SK-MEL-5 (cell line): ENCODE results near the gene ITIH2. TPM values are rescaled to one million over a fixed set of nuclear protein-coding genes. Genes with fewer than 3 reads are reported as not detected.
"Not testable (repeated sequence)": the region's sequence is repeated elsewhere in the genome, so short reads cannot be mapped to it uniquely, and the experiment has no call there.

Source experiments
- DNase-seq: peaks from one replicate; pipeline ENCODE4 v3.0.0-alpha.2; 2016; ENCODE audit warnings: low read depth, low spot score
- in situ Hi-C: cut with HindIII; loops from 2 replicates; pipeline ENCODE4 v1.10.0; 2016; ENCODE audit warnings: low sequenced_read_pairs, high pct_unique_total_duplicates, low pct_unique_long_range_greater_than_20kb
- total RNA-seq: library from RNA; depleted of rRNA; stranded (reverse); fragments of >200 nt; shearing (Covaris generic); gene quantifications from 2 replicates; pipeline ENCODE4 v1.2.3, GENCODE V29; 2014

ITIH2 gene
- total RNA-seq, 1 experiment from 2014 or later: not detected

- in situ Hi-C loops: no loop called here
- no peak for DNase-seq
These were observed 14.7 kb downstream of the ITIH2 start for GRCh38 chr10:7717767-7718166.

- in situ Hi-C loops: no loop called here
- no peak for DNase-seq
These were observed 15.6 kb downstream of the ITIH2 start for GRCh38 chr10:7718685-7719084.

GRCh38 chr10:7720478-7720877 lies 17.4 kb downstream of the ITIH2 start:
- no peak for DNase-seq
- in situ Hi-C loops: no loop called here

- no peak for DNase-seq
- in situ Hi-C loops: no loop called here
These were observed 19.9 kb downstream of the ITIH2 start for GRCh38 chr10:7722927-7723529.

GRCh38 chr10:7734821-7735220 lies 31.7 kb downstream of the ITIH2 start:
- in situ Hi-C loops: no loop called here
- DNase-seq: no peak

- in situ Hi-C loops: no loop called here
- DNase-seq: no peak
These were observed 35.7 kb downstream of the ITIH2 start for GRCh38 chr10:7738536-7739407.

- DNase-seq: no peak
- in situ Hi-C loops: no loop called here
These were observed 41.2 kb downstream of the ITIH2 start for GRCh38 chr10:7744307-7744706.

- in situ Hi-C loops: not testable (repeated sequence)
- peak; percentile 26 for DNase-seq
These were observed 45.5 kb downstream of the ITIH2 start for GRCh38 chr10:7748637-7749036.

- in situ Hi-C loops: no loop called here
- no peak for DNase-seq
These were observed 47.1 kb downstream of the ITIH2 start for GRCh38 chr10:7750222-7750621.

GRCh38 chr10:7752251-7752650 lies 49.1 kb downstream of the ITIH2 start:
- in situ Hi-C loops: no loop called here
- DNase-seq: no peak

- in situ Hi-C loops: no loop called here
- no peak for DNase-seq
These were observed 52.0 kb downstream of the ITIH2 start for GRCh38 chr10:7755103-7755502.

GRCh38 chr10:7756360-7756992 lies 53.4 kb downstream of the ITIH2 start:
- DNase-seq: peak; percentile 70
- in situ Hi-C loops: no loop called here

- in situ Hi-C loops: no loop called here
- peak; percentile 30 for DNase-seq
These were observed 60.8 kb downstream of the ITIH2 start for GRCh38 chr10:7763929-7764328.

GRCh38 chr10:7766241-7766640 lies 63.1 kb downstream of the ITIH2 start:
- in situ Hi-C loops: no loop called here
- peak; percentile 95 for DNase-seq

GRCh38 chr10:7767209-7767608 lies 64.1 kb downstream of the ITIH2 start:
- DNase-seq: peak; percentile 63
- in situ Hi-C loops: no loop called here

- in situ Hi-C loops: no loop called here
These were observed 65.3 kb downstream of the ITIH2 start for GRCh38 chr10:7768417-7768816.

GRCh38 chr10:7773845-7774801 lies 71.0 kb downstream of the ITIH2 start:
- in situ Hi-C loops: no loop called here
- DNase-seq: no peak

More at GRCh38 chr10:7768417-7768816, 65.3 kb downstream of the ITIH2 start:
- DNase-seq: no peak

- no peak for DNase-seq
- in situ Hi-C loops: no loop called here
These were observed 73.7 kb downstream of the ITIH2 start for GRCh38 chr10:7776777-7777176.
